OCI-LY3 (cell line): ENCODE data around the gene CADPS2.

ENCODE experiments used
- H2AFZ ChIP-seq: fragments of 200-600, 300-600 bp; shearing (Covaris generic); 2 replicates; pipeline ENCODE4 v1.6.0; 2014; ENCODE audit warnings: antibody characterized with exemption, low read depth, low read length
- H3K27ac ChIP-seq: fragments of 200-600, 300-600 bp; sonication (generic); 2 replicates; pipeline ENCODE4 v1.5.1; 2014; ENCODE audit warnings: mild to moderate bottlenecking, low read length, moderate library complexity, mixed read lengths
- H3K27me3 ChIP-seq: fragments of 200-600, 300-600 bp; sonication (generic); 2 replicates; pipeline ENCODE4 v1.6.1; 2014; ENCODE audit warnings: low read depth, low read length, mixed read lengths
- H3K36me3 ChIP-seq: fragments of 200-600, 300-600 bp; sonication (generic); replicated peaks from 2 replicates; pipeline ENCODE3; 2014; ENCODE audit warnings: low read depth, low read length, mixed read lengths
- H3K4me1 ChIP-seq: fragments of 300-600, 200-600 bp; sonication (generic); 2 replicates; pipeline ENCODE4 v1.6.1; 2014; ENCODE audit warnings: low read length, mixed read lengths
- H3K4me2 ChIP-seq: fragments of 200-600, 300-600 bp; sonication (generic); 2 replicates; pipeline ENCODE4 v1.6.1; 2014; ENCODE audit warnings: low read length, mixed read lengths
- H3K4me3 ChIP-seq: fragments of 300-600, 200-600 bp; sonication (generic); 2 replicates; pipeline ENCODE4 v1.5.1; 2014; ENCODE audit warnings: antibody characterized with exemption, mild to moderate bottlenecking, low read length, moderate library complexity
- H3K79me2 ChIP-seq: fragments of 300-600, 200-600 bp; shearing (Covaris generic); 2 replicates; pipeline ENCODE4 v1.6.1; 2014; ENCODE audit warnings: mild to moderate bottlenecking, low read length, mixed read lengths
- H3K9ac ChIP-seq: fragments of 300-600, 200-600 bp; shearing (Covaris generic); 2 replicates; pipeline ENCODE4 v1.6.0; 2014; ENCODE audit warnings: mild to moderate bottlenecking, low read length, moderate library complexity
- H3K9me3 ChIP-seq: fragments of 200-600, 300-600 bp; shearing (Covaris generic); 2 replicates; pipeline ENCODE4 v1.6.1; 2014; ENCODE audit warnings: low read length, mixed read lengths; ENCODE audit not compliant: insufficient read depth
- H4K20me1 ChIP-seq: fragments of 200-600, 300-600 bp; sonication (generic); 2 replicates; pipeline ENCODE4 v1.6.1; 2016; ENCODE audit warnings: low read length, mixed read lengths; ENCODE audit not compliant: insufficient read depth
- EZH2phosphoT487 ChIP-seq: fragments of 200-600 bp; shearing (Covaris generic); IDR thresholded peaks from 2 replicates; pipeline ENCODE4 v1.6.1; 2018; ENCODE audit warnings: antibody characterized with exemption, mixed run types, low read depth
- TF ChIP-seq, protein P1 (sequence below): fragments of 200-600, 300-600 bp; sonication (generic); IDR thresholded peaks from 2 replicates; pipeline ENCODE4 v1.5.1; 2014; ENCODE audit warnings: antibody characterized with exemption, low read length, low read depth

Gene CADPS2

DNA sequence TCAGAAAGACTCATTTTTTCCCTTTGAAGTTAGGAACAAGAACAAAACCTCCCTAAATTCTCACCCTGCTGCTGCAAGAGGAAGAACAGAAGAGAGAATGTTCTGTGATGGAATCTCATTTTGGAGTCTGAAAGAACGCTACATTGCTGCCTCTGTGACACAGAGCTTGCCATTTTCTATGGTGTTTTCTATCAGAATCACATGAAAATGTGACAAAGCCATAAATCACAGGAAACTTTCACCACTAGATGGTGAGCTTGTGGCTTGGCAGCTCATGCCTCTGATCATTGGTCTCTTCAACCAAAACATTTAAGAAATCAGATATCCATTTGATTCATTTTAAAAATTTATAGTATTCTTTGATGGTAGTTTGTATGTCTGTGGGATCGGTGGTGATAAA is 82.9 kb downstream of the CADPS2 start:
- Histone ChIP-seq H4K20me1 (no peaks in the 10 kb centered on the region), H3K9ac (no peak overlapping the region), H2AFZ (peak overlapping the region; percentile 77), H3K36me3 (no peaks in the 10 kb centered on the region), H3K79me2 (no peaks in the 10 kb centered on the region), H3K4me3 (no peak overlapping the region), H3K4me2 (peak overlapping the region; percentile 25), H3K9me3 (no peaks in the 10 kb centered on the region), H3K27me3 (no peaks in the 10 kb centered on the region), H3K27ac (no peak overlapping the region), H3K4me1 (peaks cover 3% of the 10 kb centered on the region)
- TF ChIP-seq, protein P1, sequence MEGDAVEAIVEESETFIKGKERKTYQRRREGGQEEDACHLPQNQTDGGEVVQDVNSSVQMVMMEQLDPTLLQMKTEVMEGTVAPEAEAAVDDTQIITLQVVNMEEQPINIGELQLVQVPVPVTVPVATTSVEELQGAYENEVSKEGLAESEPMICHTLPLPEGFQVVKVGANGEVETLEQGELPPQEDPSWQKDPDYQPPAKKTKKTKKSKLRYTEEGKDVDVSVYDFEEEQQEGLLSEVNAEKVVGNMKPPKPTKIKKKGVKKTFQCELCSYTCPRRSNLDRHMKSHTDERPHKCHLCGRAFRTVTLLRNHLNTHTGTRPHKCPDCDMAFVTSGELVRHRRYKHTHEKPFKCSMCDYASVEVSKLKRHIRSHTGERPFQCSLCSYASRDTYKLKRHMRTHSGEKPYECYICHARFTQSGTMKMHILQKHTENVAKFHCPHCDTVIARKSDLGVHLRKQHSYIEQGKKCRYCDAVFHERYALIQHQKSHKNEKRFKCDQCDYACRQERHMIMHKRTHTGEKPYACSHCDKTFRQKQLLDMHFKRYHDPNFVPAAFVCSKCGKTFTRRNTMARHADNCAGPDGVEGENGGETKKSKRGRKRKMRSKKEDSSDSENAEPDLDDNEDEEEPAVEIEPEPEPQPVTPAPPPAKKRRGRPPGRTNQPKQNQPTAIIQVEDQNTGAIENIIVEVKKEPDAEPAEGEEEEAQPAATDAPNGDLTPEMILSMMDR: peak; percentile 69
- no peak for TF ChIP-seq EZH2phosphoT487

DNA sequence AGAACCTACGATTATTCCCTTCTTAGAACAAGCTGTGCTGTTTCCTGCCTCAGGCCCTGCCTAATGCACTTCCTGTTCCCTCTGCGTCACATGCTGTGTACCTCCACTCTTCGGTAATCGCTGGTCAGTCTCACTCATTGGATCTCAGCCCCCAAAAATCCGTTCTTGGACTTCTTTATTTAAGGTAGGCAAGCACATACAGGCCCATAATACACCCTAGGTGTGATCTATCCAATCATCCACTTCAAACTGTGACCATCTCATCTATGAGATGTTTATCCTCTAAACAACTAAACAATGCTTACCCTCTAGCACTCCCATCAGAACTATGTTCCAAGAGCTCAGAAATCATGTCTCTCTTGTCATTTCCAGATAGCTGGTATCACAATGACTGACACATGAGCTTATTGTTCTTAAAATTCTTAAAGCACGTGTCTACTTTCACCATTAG is 83.9 kb downstream of the CADPS2 start:
- no peak overlapping the region for H3K4me3 ChIP-seq
- no peak overlapping the region for H3K27ac ChIP-seq
- no peaks in the 10 kb centered on the region for H4K20me1 ChIP-seq
- TF ChIP-seq, protein P1: no peak
- TF ChIP-seq EZH2phosphoT487: no peak
- H3K4me1 ChIP-seq: peaks cover 3% of the 10 kb centered on the region
- no peaks in the 10 kb centered on the region for H3K27me3 ChIP-seq
- no peak overlapping the region for H3K9ac ChIP-seq
- H3K9me3 ChIP-seq: no peaks in the 10 kb centered on the region
- no peaks in the 10 kb centered on the region for H3K36me3 ChIP-seq
- no peaks in the 10 kb centered on the region for H3K79me2 ChIP-seq
- no peak overlapping the region for H3K4me2 ChIP-seq
- peak overlapping the region; percentile 92 for H2AFZ ChIP-seq

DNA sequence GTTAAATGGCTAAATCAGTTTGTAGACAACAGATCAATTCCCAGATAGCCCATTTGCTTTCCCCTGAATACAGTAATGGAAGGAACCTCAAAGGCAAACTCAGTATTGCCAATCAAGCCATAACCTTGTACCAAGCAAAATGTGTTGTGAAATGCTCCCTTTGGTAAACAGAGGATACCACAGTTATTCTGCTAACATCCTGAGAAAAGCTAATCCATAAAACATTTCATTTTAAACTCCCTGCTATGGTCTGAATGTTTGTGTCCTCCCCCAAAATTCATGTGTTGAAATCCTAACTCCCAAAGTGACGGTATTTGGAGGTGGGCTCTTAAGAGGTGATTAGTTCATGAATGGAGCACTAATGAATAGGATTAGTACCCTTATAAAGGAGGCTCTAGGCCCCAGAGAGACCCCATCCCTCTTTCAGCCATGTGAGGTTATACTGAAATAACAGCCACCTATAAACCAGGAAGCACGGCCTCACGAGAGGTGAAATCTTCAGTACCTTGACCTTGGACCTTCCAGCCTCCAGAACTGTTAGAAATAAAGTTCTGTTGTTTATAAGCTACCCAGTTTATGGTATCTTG is 94.2 kb downstream of the CADPS2 start:
- no peak overlapping the region for H3K4me2 ChIP-seq
- no peaks in the 10 kb centered on the region for H4K20me1 ChIP-seq
- H3K27me3 ChIP-seq: no peaks in the 10 kb centered on the region
- TF ChIP-seq EZH2phosphoT487: no peak
- no peak overlapping the region for H3K27ac ChIP-seq
- H3K9me3 ChIP-seq: no peaks in the 10 kb centered on the region
- no peaks in the 10 kb centered on the region for H3K79me2 ChIP-seq
- no peaks in the 10 kb centered on the region for H3K4me1 ChIP-seq
- H3K4me3 ChIP-seq: no peak overlapping the region
- no peak overlapping the region for H2AFZ ChIP-seq
- H3K9ac ChIP-seq: no peak overlapping the region
- H3K36me3 ChIP-seq: no peaks in the 10 kb centered on the region

DNA sequence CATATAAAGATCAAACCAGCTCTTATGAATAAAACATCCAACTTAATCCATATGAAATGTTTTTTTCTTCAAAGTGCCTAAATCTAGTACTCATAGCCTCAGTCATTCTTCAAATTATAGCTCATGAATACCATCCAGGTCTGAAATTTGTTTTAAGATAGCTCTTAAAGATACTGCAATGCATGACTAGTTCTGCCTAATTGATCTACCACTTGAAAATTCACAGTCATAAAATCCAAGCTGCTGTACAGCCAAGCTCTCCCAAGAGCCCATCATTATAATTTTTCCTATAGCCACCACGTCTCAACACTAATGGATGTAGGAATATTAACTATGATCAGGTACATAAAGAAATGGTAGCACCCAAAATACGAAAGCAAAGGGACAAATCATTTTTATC is 95.7 kb downstream of the CADPS2 start:
- Histone ChIP-seq H4K20me1 (no peaks in the 10 kb centered on the region), H3K9ac (no peak overlapping the region), H3K36me3 (no peaks in the 10 kb centered on the region), H2AFZ (no peak overlapping the region), H3K27me3 (no peaks in the 10 kb centered on the region), H3K4me1 (no peaks in the 10 kb centered on the region), H3K4me2 (no peak overlapping the region), H3K79me2 (no peaks in the 10 kb centered on the region), H3K9me3 (no peaks in the 10 kb centered on the region), H3K27ac (no peak overlapping the region), H3K4me3 (no peak overlapping the region)
- TF ChIP-seq EZH2phosphoT487: no peak
- TF ChIP-seq, protein P1: no peak
